Endothelial cell of umbilical vein (primary cell): ENCODE results near the gene NOP9. TPM values are rescaled to one million over a fixed set of nuclear protein-coding genes. Genes with fewer than 3 reads are reported as not detected.

Experiments
- BruUV-seq: library from RNA; stranded (reverse); fragments of 400-500 nt; replicated peaks from 2 replicates; lab custom pipeline; 2021; lab: Mats Ljungman, UMichigan
- CTCF ChIA-PET: fragments of 300-600, 350-600 bp; sonication (Branson Sonifier 250); formaldehyde crosslinking; loops from one replicate; lab custom pipeline; 2021; ENCODE audit warnings: antibody characterized with exemption, inconsistent platforms; lab: Charles Lee
- POLR2A ChIA-PET: fragments of 300-600, 350-600 bp; sonication (Branson Sonifier 250); formaldehyde crosslinking; loops from one replicate; lab custom pipeline; 2021; ENCODE audit warnings: antibody characterized with exemption, inconsistent platforms; lab: Charles Lee
- DNase-seq: peaks from one replicate; pipeline ENCODE4 v3.0.0-alpha.2; 2011; ENCODE audit warnings: low read depth, low spot score
- FAIRE-seq: peaks from 2 replicates; lab custom pipeline; 2011; peaks lifted over from hg19 to GRCh38; lab: Jason Lieb, UNC
- H2AFZ ChIP-seq: 2 replicates; pipeline ENCODE4 v1.6.0; 2012; ENCODE audit warnings: low read depth, low read length, control low read depth, inconsistent platforms
- H3K27ac ChIP-seq: 2 replicates; pipeline ENCODE4 v1.5.1; 2011; ENCODE audit warnings: low read depth, mild to moderate bottlenecking, control low read depth, low read length, moderate library complexity; ENCODE audit not compliant: insufficient read depth
- H3K27me3 ChIP-seq, 2 experiments: 2 replicates each; pipeline versions ENCODE4 v1.6.0 to v1.6.1; 2011; ENCODE audit warnings: low read length in 2 of 2, mixed read lengths in 1 of 2; ENCODE audit not compliant: control insufficient read depth in 2 of 2, insufficient read depth in 2 of 2
- H3K36me3 ChIP-seq, 2 experiments: 2 replicates in 1 of 2; 3 replicates in 1 of 2; pipeline ENCODE4 v1.5.1; 2011; ENCODE audit warnings: low read length in 2 of 2, mild to moderate bottlenecking in 1 of 2, moderate library complexity in 1 of 2; ENCODE audit not compliant: control insufficient read depth in 2 of 2, insufficient read depth in 2 of 2; ENCODE audit errors: extremely low read depth in 1 of 2
- H3K4me1 ChIP-seq: 3 replicates; pipeline ENCODE4 v1.5.1; 2011; ENCODE audit warnings: mild to moderate bottlenecking, low read length; ENCODE audit not compliant: control insufficient read depth, insufficient read depth; ENCODE audit errors: extremely low read depth
- H3K4me2 ChIP-seq: 2 replicates; pipeline ENCODE4 v1.6.1; 2011; ENCODE audit warnings: low read length, control low read depth, mixed read lengths; ENCODE audit not compliant: insufficient read depth
- H3K4me3 ChIP-seq, 3 experiments: fragments of 200-600 bp in 1 of 3; sonication (generic), shearing (Covaris generic) in 1 of 3; replicated peaks in 1 of 3; 2 replicates each; pipeline ENCODE4 v1.5.1; 2011 to 2016; ENCODE audit warnings: control low read depth in 3 of 3, low read length in 3 of 3, mild to moderate bottlenecking in 2 of 3, inconsistent platforms in 1 of 3, low read depth in 1 of 3, moderate library complexity in 1 of 3; ENCODE audit not compliant: insufficient read depth in 1 of 3
- H3K79me2 ChIP-seq: 2 replicates; pipeline ENCODE4 v1.6.0; 2012; ENCODE audit warnings: low read length, inconsistent platforms; ENCODE audit not compliant: control insufficient read depth, insufficient read depth
- H3K9ac ChIP-seq: replicated peaks from 2 replicates; pipeline ENCODE3; 2011; ENCODE audit warnings: low read length, control low read depth; ENCODE audit not compliant: insufficient read depth; ENCODE audit errors: extremely low read depth
- H3K9me1 ChIP-seq: replicated peaks from 3 replicates; pipeline ENCODE4 v1.6.0; 2011; ENCODE audit warnings: mild to moderate bottlenecking, low read length; ENCODE audit not compliant: control insufficient read depth, insufficient read depth; ENCODE audit errors: extremely low read depth
- H3K9me3 ChIP-seq: replicated peaks from 2 replicates; pipeline ENCODE4 v1.5.1; 2012; ENCODE audit warnings: low read length, inconsistent platforms; ENCODE audit not compliant: control insufficient read depth, insufficient read depth
- H4K20me1 ChIP-seq: replicated peaks from 2 replicates; pipeline ENCODE3; 2011; ENCODE audit warnings: mild to moderate bottlenecking, low read length; ENCODE audit not compliant: control insufficient read depth, insufficient read depth; ENCODE audit errors: extremely low read depth
- CTCF ChIP-seq, 2 donors: IDR thresholded peaks; 1 replicate in 1 of 2; 2 replicates in 1 of 2; pipeline ENCODE4 v1.5.1; 2011; ENCODE audit warnings: low read length in 2 of 2, mild to moderate bottlenecking in 2 of 2, moderate library complexity in 2 of 2, control low read depth in 1 of 2, inconsistent platforms in 1 of 2, low read depth in 1 of 2; ENCODE audit not compliant: insufficient read depth in 1 of 2; ENCODE audit errors: extremely low read depth in 1 of 2
- EZH2 ChIP-seq: IDR thresholded peaks from 2 replicates; pipeline ENCODE4 v1.6.1; 2012; ENCODE audit warnings: borderline replicate concordance, low read depth, mild to moderate bottlenecking, moderate library complexity, low read length, inconsistent platforms; ENCODE audit not compliant: severe bottlenecking
- FOS ChIP-seq: IDR thresholded peaks from 2 replicates; pipeline ENCODE4 v1.6.1; 2011; ENCODE audit warnings: mild to moderate bottlenecking, low read length, moderate library complexity, borderline replicate concordance; ENCODE audit not compliant: insufficient read depth
- GATA2 ChIP-seq: IDR thresholded peaks from 2 replicates; pipeline ENCODE4 v1.7.0; 2011; ENCODE audit warnings: low read depth, mild to moderate bottlenecking, moderate library complexity, mixed read lengths, low read length; ENCODE audit not compliant: insufficient read length, insufficient read depth
- JUN ChIP-seq: IDR thresholded peaks from 2 replicates; pipeline ENCODE4 v1.6.1; 2011; ENCODE audit warnings: borderline replicate concordance, low read depth; ENCODE audit not compliant: insufficient read length, insufficient read depth
- MAX ChIP-seq: IDR thresholded peaks from 2 replicates; pipeline ENCODE4 v1.6.1; 2011; ENCODE audit not compliant: insufficient read depth, insufficient read length
- MYC ChIP-seq: IDR thresholded peaks from one replicate; pipeline ENCODE4 v1.6.1; 2011; ENCODE audit warnings: mild to moderate bottlenecking, low read depth, low read length
- POLR2A ChIP-seq: IDR thresholded peaks from 2 replicates; pipeline ENCODE4 v1.6.1; 2012; ENCODE audit warnings: low read depth, mild to moderate bottlenecking, control low read depth, low read length
- POLR2AphosphoS5 ChIP-seq: IDR thresholded peaks from 2 replicates; pipeline ENCODE4 v1.6.1; 2012; ENCODE audit warnings: low read depth, mild to moderate bottlenecking, control low read depth, low read length, moderate library complexity; ENCODE audit not compliant: insufficient read depth
- dilution Hi-C: fragments of 300-500 bp; cut with MboI; formaldehyde crosslinking; loops from one replicate; pipeline ENCODE4 v1.15.0; 2019; ENCODE audit warnings: low sequenced_read_pairs; ENCODE audit not compliant: extremely low pct_ligation_motif_present
- intact Hi-C: fragments of 100-400 bp; cut with micrococcal nuclease; formaldehyde crosslinking; loops from one replicate; pipeline ENCODE4 v1.10.0; 2022
- polyA plus RNA-seq, 4 experiments: library from polyadenylated mRNA; depleted of rRNA in 3 of 4; stranded (reverse) in 3 of 4; unstranded in 1 of 4; fragments of >200 nt; gene quantifications; 2 replicates each; pipeline versions ENCODE4 v1.2.1 to v1.2.3, GENCODE V29; 2011 to 2012; ENCODE audit warnings: missing spikeins in 1 of 4
- total RNA-seq: library from RNA; stranded (reverse); gene quantifications from 2 replicates; pipeline ENCODE4 v1.2.3, GENCODE V29; 2021

Gene NOP9
- total and polyA plus RNA-seq, 2 donors (not counting 3 experiments of a cell fraction or from before 2014, with no cell fraction given) = 16.2 to 31.0 TPM

GRCh38 chr14:24293525-24293924 is 6.1 kb upstream of the NOP9 start:
- dilution Hi-C loops (no loop called here), intact Hi-C loops (no loop called here)
- Histone ChIP-seq H3K9me1 (no peaks in the 10 kb centered on the region), H3K4me3 (no peak overlapping the region), H3K4me1 (peaks cover 8% of the 10 kb centered on the region), H3K27me3 (no peaks in the 10 kb centered on the region), H3K9ac (no peak overlapping the region), H3K9me3 (no peaks in the 10 kb centered on the region), H4K20me1 (no peaks in the 10 kb centered on the region), H3K27ac (no peak overlapping the region), H3K4me2 (no peak overlapping the region), H3K36me3 (peaks cover 5 to 19% of the 10 kb centered on the region in 2 experiments), H2AFZ (no peak overlapping the region), H3K79me2 (no peaks in the 10 kb centered on the region)
- FAIRE-seq (no peak), DNase-seq (no peak)
- POLR2A ChIA-PET = no interaction called here
- no TSS peak for BruUV-seq
- no peak for TF ChIP-seq FOS
- TF ChIP-seq GATA2 = no peak
- no peak for TF ChIP-seq MAX
- TF ChIP-seq CTCF (IDR thresholded peaks at IDR 0.05; ENCODE audit: extremely low read depth in 1 of 2, insufficient read depth in 1 of 2, low read depth in 1 of 2, low read length in 2 of 2) = no peak
- TF ChIP-seq POLR2A = no peak
- TF ChIP-seq MYC = no peak
- TF ChIP-seq JUN = no peak
- no peak for TF ChIP-seq EZH2
- no peak for TF ChIP-seq POLR2AphosphoS5
- CTCF ChIA-PET = interaction anchor here (0.9 to 1.9 kb wide), 4 partner anchors 11 to 112 kb away, joined by 3 to 13 read pairs (median 4); partner anchors contain the start of gene TINF2
